Skeletal muscle satellite cell (primary cell): ENCODE data around the gene C1QTNF4.
"Not testable (repeated sequence)": the region's sequence is repeated elsewhere in the genome, so short reads cannot be mapped to it uniquely, and the experiment has no call there.

Source experiments
- H3K27me3 ChIP-seq: 2 replicates; pipeline ENCODE4 v1.7.0; 2013; ENCODE audit warnings: low read length; ENCODE audit not compliant: control insufficient read depth, insufficient read depth
- H3K36me3 ChIP-seq: 2 replicates; pipeline ENCODE4 v1.7.0; 2013; ENCODE audit warnings: mild to moderate bottlenecking, control low read depth, low read length; ENCODE audit not compliant: insufficient read depth
- H3K4me1 ChIP-seq: 2 replicates; pipeline ENCODE4 v1.7.0; 2013; ENCODE audit warnings: low read length; ENCODE audit not compliant: control insufficient read depth, insufficient read depth
- H3K4me2 ChIP-seq: 2 replicates; pipeline ENCODE4 v1.7.0; 2013; ENCODE audit warnings: mild to moderate bottlenecking, low read length
- H3K4me3 ChIP-seq: 2 replicates; pipeline ENCODE4 v1.7.0; 2013; ENCODE audit warnings: low read length
- H3K9ac ChIP-seq: 2 replicates; pipeline ENCODE4 v1.7.0; 2013; ENCODE audit warnings: mild to moderate bottlenecking, low read depth, low read length, moderate library complexity
- H3K9me3 ChIP-seq: replicated peaks from 2 replicates; pipeline ENCODE4 v1.7.0; 2013; ENCODE audit warnings: mild to moderate bottlenecking, control low read depth, low read length

Gene C1QTNF4

GRCh38 chr11:47564933-47565339 is 29.3 kb downstream of the C1QTNF4 start:
- H3K36me3 ChIP-seq: peaks cover 6% of the 10 kb centered on the region
- H3K4me1 ChIP-seq: peaks cover 8% of the 10 kb centered on the region
- H3K4me2 ChIP-seq: peak overlapping the region; percentile 99
- no peaks in the 10 kb centered on the region for H3K27me3 ChIP-seq
- peak overlapping the region; percentile 99 for H3K4me3 ChIP-seq
- peak overlapping the region; percentile 99 for H3K9ac ChIP-seq
- no peaks in the 10 kb centered on the region for H3K9me3 ChIP-seq

GRCh38 chr11:47564366-47564765 is 29.8 kb downstream of the C1QTNF4 start:
- not testable (repeated sequence) for H3K9ac ChIP-seq, H3K27me3 ChIP-seq, H3K4me1 ChIP-seq, H3K9me3 ChIP-seq, H3K36me3 ChIP-seq, H3K4me3 ChIP-seq
- peak overlapping the region; percentile 99 for H3K4me2 ChIP-seq

GRCh38 chr11:47562393-47562792 is 31.8 kb downstream of the C1QTNF4 start:
- H3K9ac ChIP-seq, H3K27me3 ChIP-seq, H3K4me3 ChIP-seq, H3K4me2 ChIP-seq, H3K36me3 ChIP-seq, H3K4me1 ChIP-seq, H3K9me3 ChIP-seq: not testable (repeated sequence)

GRCh38 chr11:47560426-47560825 is 33.8 kb downstream of the C1QTNF4 start:
- no peak overlapping the region for H3K4me2 ChIP-seq

GRCh38 chr11:47558695-47559094 is 35.5 kb downstream of the C1QTNF4 start:
- peaks cover under 1% of the 10 kb centered on the region for H3K4me1 ChIP-seq
- no peak overlapping the region for H3K9ac ChIP-seq
- no peak overlapping the region for H3K4me2 ChIP-seq

More at GRCh38 chr11:47560426-47560825, 33.8 kb downstream of the C1QTNF4 start:
- no peaks in the 10 kb centered on the region for H3K9me3 ChIP-seq
- H3K27me3 ChIP-seq: no peaks in the 10 kb centered on the region
- no peak overlapping the region for H3K9ac ChIP-seq
- peaks cover 8% of the 10 kb centered on the region for H3K4me1 ChIP-seq
- no peak overlapping the region for H3K4me3 ChIP-seq
- H3K36me3 ChIP-seq: no peaks in the 10 kb centered on the region

GRCh38 chr11:47557004-47557403 is 37.2 kb downstream of the C1QTNF4 start:
- not testable (repeated sequence) for H3K9ac ChIP-seq

More at GRCh38 chr11:47558695-47559094, 35.5 kb downstream of the C1QTNF4 start:
- no peak overlapping the region for H3K4me3 ChIP-seq
- no peaks in the 10 kb centered on the region for H3K36me3 ChIP-seq
- H3K9me3 ChIP-seq: no peaks in the 10 kb centered on the region
- H3K27me3 ChIP-seq: no peaks in the 10 kb centered on the region

GRCh38 chr11:47553406-47553743 is 40.8 kb downstream of the C1QTNF4 start:
- peak overlapping the region; percentile 86 for H3K4me2 ChIP-seq
- H3K27me3 ChIP-seq: no peaks in the 10 kb centered on the region
- H3K36me3 ChIP-seq: peaks cover 9% of the 10 kb centered on the region
- H3K9ac ChIP-seq: peak overlapping the region; percentile 72
- H3K9me3 ChIP-seq: no peaks in the 10 kb centered on the region
- H3K4me3 ChIP-seq: peak overlapping the region; percentile 94
- H3K4me1 ChIP-seq: peaks cover 21% of the 10 kb centered on the region

More at GRCh38 chr11:47557004-47557403, 37.2 kb downstream of the C1QTNF4 start:
- not testable (repeated sequence) for H3K4me2 ChIP-seq, H3K4me1 ChIP-seq, H3K36me3 ChIP-seq, H3K4me3 ChIP-seq, H3K9me3 ChIP-seq, H3K27me3 ChIP-seq

- H3K36me3 ChIP-seq: peaks cover 9% of the 10 kb centered on the region
- peak within 1 kb of the TSS; percentile 94 for H3K4me3 ChIP-seq
- H3K9ac ChIP-seq: peak within 1 kb of the TSS; percentile 96
- no peaks in the 10 kb centered on the region for H3K9me3 ChIP-seq
- no peaks in the 10 kb centered on the region for H3K27me3 ChIP-seq
- H3K4me2 ChIP-seq: peak within 1 kb of the TSS; percentile 92
- H3K4me1 ChIP-seq: peaks cover 24% of the 10 kb centered on the region
Measured at GRCh38 chr11:47552566-47553405, 41.4 kb downstream of the C1QTNF4 start, which contains the start of gene CELF1. Gene CELF1, minus strand, starts transcription at chr11:47553132. Its CDS starts 53,609 bp downstream, at chr11:47499523.

- H3K9me3 ChIP-seq: no peaks in the 10 kb centered on the region
- peak overlapping the region; percentile 92 for H3K4me2 ChIP-seq
- peak overlapping the region; percentile 96 for H3K9ac ChIP-seq
- H3K4me3 ChIP-seq: peak overlapping the region; percentile 94
- peaks cover 31% of the 10 kb centered on the region for H3K4me1 ChIP-seq
- H3K36me3 ChIP-seq: peaks cover 9% of the 10 kb centered on the region
- H3K27me3 ChIP-seq: no peaks in the 10 kb centered on the region
Measured at GRCh38 chr11:47552056-47552565, 42.1 kb downstream of the C1QTNF4 start.

GRCh38 chr11:47551086-47551485 is 43.1 kb downstream of the C1QTNF4 start:
- Histone ChIP-seq H3K27me3 (no peaks in the 10 kb centered on the region), H3K9ac (no peak overlapping the region), H3K4me1 (peaks cover 33% of the 10 kb centered on the region), H3K36me3 (peaks cover 9% of the 10 kb centered on the region), H3K9me3 (no peaks in the 10 kb centered on the region), H3K4me2 (peak overlapping the region; percentile 92), H3K4me3 (peak overlapping the region; percentile 94)

- Histone ChIP-seq H3K4me3 (no peak overlapping the region), H3K27me3 (no peaks in the 10 kb centered on the region), H3K36me3 (peaks cover 9% of the 10 kb centered on the region), H3K9me3 (no peaks in the 10 kb centered on the region), H3K9ac (no peak overlapping the region), H3K4me1 (peaks cover 33% of the 10 kb centered on the region), H3K4me2 (peak overlapping the region; percentile 92)
Measured at GRCh38 chr11:47550288-47551047, 43.7 kb downstream of the C1QTNF4 start.
